ENCODE results near the gene NEU2. TPM values are rescaled to one million over a fixed set of nuclear protein-coding genes. Genes with fewer than 3 reads are reported as not detected.

The NEU2 gene
- total and polyA plus RNA-seq, 2 of the 13 experiments (the other 11 are each of a cell fraction or from before 2014, with no cell fraction given), result not detected

GRCh38 chr2:233020454-233020853 is 12.0 kb upstream of the NEU2 start:
- CTCF ChIA-PET (ENCODE audit: low intra/inter-chr PET ratio, low total read pairs), result no interaction called here
- no peak for ATAC-seq
- Histone ChIP-seq H3K79me2 (ENCODE audit: insufficient read depth, low read length) (no peaks in the 10 kb centered on the region), H3K36me3 (replicated peaks in 1 of 2; ENCODE audit: control insufficient read depth in 1 of 2, insufficient read depth in 2 of 2, low read length in 2 of 2) (no peaks in the 10 kb centered on the region), H3K27me3 (ENCODE audit: control insufficient read depth in 1 of 2, insufficient read depth in 2 of 2, low read length in 2 of 2) (peaks cover 3 to 7% of the 10 kb centered on the region in 2 experiments; a peak in 2 of 5 replicates), H3K9ac (ENCODE audit: insufficient read depth, low read depth, low read length) (no peak overlapping the region), H3K4me2 (ENCODE audit: low read depth, low read length) (no peak overlapping the region), H2AFZ (ENCODE audit: low read length) (no peak overlapping the region), H3K4me1 (ENCODE audit: insufficient read depth, low read length) (no peaks in the 10 kb centered on the region), H3K27ac (ENCODE audit: extremely low read length, insufficient read depth, low read length) (no peak overlapping the region), H3K4me3 (replicated peaks in 1 of 3; ENCODE audit: insufficient read depth in 1 of 3, low read depth in 2 of 3, low read length in 3 of 3) (no peak overlapping the region), H4K20me1 (ENCODE audit: insufficient read depth, low read length) (no peaks in the 10 kb centered on the region), H3K9me3 (ENCODE audit: low read length) (no peaks in the 10 kb centered on the region)
- in situ Hi-C loops (cut with HindIII; ENCODE audit: extremely low pct_ligation_motif_present, low pct_unique_long_range_greater_than_20kb) (loop anchor here (10.0 kb wide), 1 partner anchor 166 kb away; no protein-coding TSS in a partner anchor), intact Hi-C loops (cut with micrococcal nuclease; ENCODE audit: unreplicated experiment) (no loop called here)
- no peak for FAIRE-seq
- DNase-seq (ENCODE audit: low spot score), result no peak
- 58% methylated on average over 2 of the region's 2 CpGs for WGBS (ENCODE audit: low lambda C conversion rate)
- POLR2A ChIA-PET, result no interaction called here
- TF ChIP-seq ZNF510 (CRISPR knock-in tag; IDR thresholded peaks at IDR 0.05; ENCODE audit: low read depth), result no peak
- no peak for TF ChIP-seq KDM4B (CRISPR knock-in tag; IDR thresholded peaks at IDR 0.05)
- TF ChIP-seq ZFP36 (IDR thresholded peaks at IDR 0.05; ENCODE audit: borderline replicate concordance, low read depth, low read length, partially characterized antibody), result peak; percentile 88
- BruUV-seq (replicated peaks), result no TSS peak

DNA sequence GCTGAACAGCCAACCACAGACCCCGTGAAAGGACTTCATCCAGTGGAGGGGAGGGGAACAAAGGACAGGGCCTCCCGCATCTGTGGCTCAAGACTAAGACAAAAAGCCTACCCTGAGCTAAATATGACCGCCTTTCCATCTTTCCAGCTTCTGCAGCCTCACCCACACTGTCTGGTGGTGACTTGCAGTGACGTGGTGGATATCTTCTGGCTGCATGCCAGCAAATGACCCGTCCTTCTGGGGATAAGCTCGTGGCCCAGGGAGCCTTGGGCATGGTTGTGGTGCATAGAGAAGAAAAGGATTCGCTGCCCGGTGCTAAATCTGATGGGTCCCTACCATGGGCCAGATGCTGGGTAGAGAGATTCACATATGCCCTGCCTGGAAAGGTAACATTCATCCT is 10.7 kb upstream of the NEU2 start:
- H3K9me3 ChIP-seq (ENCODE audit: low read length), result no peaks in the 10 kb centered on the region
- intact Hi-C loops (cut with micrococcal nuclease; ENCODE audit: unreplicated experiment) (no loop called here), in situ Hi-C loops (cut with HindIII; ENCODE audit: extremely low pct_ligation_motif_present, low pct_unique_long_range_greater_than_20kb) (loop anchor here (10.0 kb wide), 1 partner anchor 167 kb away; no protein-coding TSS in a partner anchor)
- 26% methylated on average over 6 of the region's 8 CpGs for WGBS (ENCODE audit: low lambda C conversion rate)
- H3K9ac ChIP-seq (ENCODE audit: insufficient read depth, low read depth, low read length), result no peak overlapping the region
- ATAC-seq (no peak), DNase-seq (ENCODE audit: low spot score) (no peak), FAIRE-seq (no peak)
- ChIA-PET POLR2A (interaction anchor here (2.5 kb wide), 1 partner anchor 8 kb away, joined by 12 read pairs; the partner anchor contains the start of gene NGEF), CTCF (ENCODE audit: low intra/inter-chr PET ratio, low total read pairs) (no interaction called here)
- H3K4me3 ChIP-seq (replicated peaks in 1 of 3; ENCODE audit: insufficient read depth in 1 of 3, low read depth in 2 of 3, low read length in 3 of 3), result no peak overlapping the region
- no peak overlapping the region for H3K27ac ChIP-seq (ENCODE audit: extremely low read length, insufficient read depth, low read length)
- no TSS peak for BruUV-seq (replicated peaks)
- peaks cover 3 to 14% of the 10 kb centered on the region in 2 experiments; a peak in 2 of 5 replicates for H3K27me3 ChIP-seq (ENCODE audit: control insufficient read depth in 1 of 2, insufficient read depth in 2 of 2, low read length in 2 of 2)
- no peaks in the 10 kb centered on the region for H3K79me2 ChIP-seq (ENCODE audit: insufficient read depth, low read length)
- no peak for TF ChIP-seq ZNF251 (CRISPR knock-in tag; IDR thresholded peaks at IDR 0.05)
- TF ChIP-seq LCORL (IDR thresholded peaks at IDR 0.05), result peak; percentile 78; the same call in 1 of the 2 replicates
- no peak for TF ChIP-seq LCORL (CRISPR knock-in tag; IDR thresholded peaks at IDR 0.05)
- TF ChIP-seq CREB1 (IDR thresholded peaks at IDR 0.05), result 0 out of 2 replicates have a peak, but pooled peaks have one; percentile 15
- TF ChIP-seq CREB1 (CRISPR knock-in tag; IDR thresholded peaks at IDR 0.05), result no peak
- no peaks in the 10 kb centered on the region for H3K36me3 ChIP-seq (replicated peaks in 1 of 2; ENCODE audit: control insufficient read depth in 1 of 2, insufficient read depth in 2 of 2, low read length in 2 of 2)
- H2AFZ ChIP-seq (ENCODE audit: low read length), result no peak overlapping the region
- no peaks in the 10 kb centered on the region for H4K20me1 ChIP-seq (ENCODE audit: insufficient read depth, low read length)
- H3K4me2 ChIP-seq (ENCODE audit: low read depth, low read length), result no peak overlapping the region
- no peaks in the 10 kb centered on the region for H3K4me1 ChIP-seq (ENCODE audit: insufficient read depth, low read length)

Data from HepG2 (cell line).